ENCODE data around the gene LSM4. TPM values are rescaled to one million over a fixed set of nuclear protein-coding genes. Genes with fewer than 3 reads are reported as not detected.

LSM4 gene
- total and polyA plus RNA-seq, 2 of the 13 experiments (the other 11 are each of a cell fraction or from before 2014, with no cell fraction given) = 65.8 to 166 TPM

GRCh38 chr19:18317961-18318800 lies 4.7 kb downstream of the LSM4 start (continued):
- peak; percentile 97 for TF ChIP-seq RXRB (CRISPR knock-in tag; IDR thresholded peaks at IDR 0.05; ENCODE audit: borderline replicate concordance)
- no peak; the same call in 1 of the 2 replicates for TF ChIP-seq ZNF550 (CRISPR knock-in tag; IDR thresholded peaks at IDR 0.05; ENCODE audit: borderline replicate concordance)
- TF ChIP-seq ZNF782 (CRISPR knock-in tag; IDR thresholded peaks at IDR 0.05; ENCODE audit: borderline replicate concordance) = no peak; the same call in 1 of the 2 replicates
- no peak for TF ChIP-seq FOXO4 (CRISPR knock-in tag; conservative IDR thresholded peaks at IDR 0.05)
- TF ChIP-seq, protein P1, sequence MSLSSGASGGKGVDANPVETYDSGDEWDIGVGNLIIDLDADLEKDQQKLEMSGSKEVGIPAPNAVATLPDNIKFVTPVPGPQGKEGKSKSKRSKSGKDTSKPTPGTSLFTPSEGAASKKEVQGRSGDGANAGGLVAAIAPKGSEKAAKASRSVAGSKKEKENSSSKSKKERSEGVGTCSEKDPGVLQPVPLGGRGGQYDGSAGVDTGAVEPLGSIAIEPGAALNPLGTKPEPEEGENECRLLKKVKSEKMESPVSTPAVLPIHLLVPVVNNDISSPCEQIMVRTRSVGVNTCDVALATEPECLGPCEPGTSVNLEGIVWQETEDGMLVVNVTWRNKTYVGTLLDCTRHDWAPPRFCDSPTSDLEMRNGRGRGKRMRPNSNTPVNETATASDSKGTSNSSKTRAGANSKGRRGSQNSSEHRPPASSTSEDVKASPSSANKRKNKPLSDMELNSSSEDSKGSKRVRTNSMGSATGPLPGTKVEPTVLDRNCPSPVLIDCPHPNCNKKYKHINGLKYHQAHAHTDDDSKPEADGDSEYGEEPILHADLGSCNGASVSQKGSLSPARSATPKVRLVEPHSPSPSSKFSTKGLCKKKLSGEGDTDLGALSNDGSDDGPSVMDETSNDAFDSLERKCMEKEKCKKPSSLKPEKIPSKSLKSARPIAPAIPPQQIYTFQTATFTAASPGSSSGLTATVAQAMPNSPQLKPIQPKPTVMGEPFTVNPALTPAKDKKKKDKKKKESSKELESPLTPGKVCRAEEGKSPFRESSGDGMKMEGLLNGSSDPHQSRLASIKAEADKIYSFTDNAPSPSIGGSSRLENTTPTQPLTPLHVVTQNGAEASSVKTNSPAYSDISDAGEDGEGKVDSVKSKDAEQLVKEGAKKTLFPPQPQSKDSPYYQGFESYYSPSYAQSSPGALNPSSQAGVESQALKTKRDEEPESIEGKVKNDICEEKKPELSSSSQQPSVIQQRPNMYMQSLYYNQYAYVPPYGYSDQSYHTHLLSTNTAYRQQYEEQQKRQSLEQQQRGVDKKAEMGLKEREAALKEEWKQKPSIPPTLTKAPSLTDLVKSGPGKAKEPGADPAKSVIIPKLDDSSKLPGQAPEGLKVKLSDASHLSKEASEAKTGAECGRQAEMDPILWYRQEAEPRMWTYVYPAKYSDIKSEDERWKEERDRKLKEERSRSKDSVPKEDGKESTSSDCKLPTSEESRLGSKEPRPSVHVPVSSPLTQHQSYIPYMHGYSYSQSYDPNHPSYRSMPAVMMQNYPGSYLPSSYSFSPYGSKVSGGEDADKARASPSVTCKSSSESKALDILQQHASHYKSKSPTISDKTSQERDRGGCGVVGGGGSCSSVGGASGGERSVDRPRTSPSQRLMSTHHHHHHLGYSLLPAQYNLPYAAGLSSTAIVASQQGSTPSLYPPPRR (CRISPR knock-in tag; IDR thresholded peaks at IDR 0.05; ENCODE audit: borderline replicate concordance) = no peak; the same call in none of the 2 replicates
- TF ChIP-seq NBN (conservative IDR thresholded peaks at IDR 0.05) = no peak
- TF ChIP-seq MAFG (CRISPR knock-in tag; IDR thresholded peaks at IDR 0.05) = no peak
- no peak for TF ChIP-seq THAP11 (CRISPR knock-in tag; IDR thresholded peaks at IDR 0.05)
- TF ChIP-seq AKAP8 (CRISPR knock-in tag; IDR thresholded peaks at IDR 0.05) = peak; percentile 24; the same call in 1 of the 2 replicates
- TF ChIP-seq DNMT1 (CRISPR knock-in tag; IDR thresholded peaks at IDR 0.05) = no peak; the same call in 1 of the 2 replicates
- no peak for TF ChIP-seq ZMAT5 (CRISPR knock-in tag; IDR thresholded peaks at IDR 0.05; ENCODE audit: borderline replicate concordance, low read depth)
- no peak for TF ChIP-seq GATA4 (IDR thresholded peaks at IDR 0.05; ENCODE audit: borderline replicate concordance, low read depth)
- 0 out of 2 replicates have a peak, but pooled peaks have one; percentile 17 for TF ChIP-seq TARDBP (CRISPR knock-in tag; IDR thresholded peaks at IDR 0.05)
- no peak for TF ChIP-seq WIZ (CRISPR knock-in tag; IDR thresholded peaks at IDR 0.05)
- no peak for TF ChIP-seq ARNTL (CRISPR knock-in tag; IDR thresholded peaks at IDR 0.05)
- no peak for TF ChIP-seq SOX6 (IDR thresholded peaks at IDR 0.05)
- peak; percentile 57 for TF ChIP-seq SOX6 (CRISPR knock-in tag; IDR thresholded peaks at IDR 0.05)
- TF ChIP-seq ZFAT (CRISPR knock-in tag; conservative IDR thresholded peaks at IDR 0.05) = no peak
- TF ChIP-seq BHLHE40 (IDR thresholded peaks at IDR 0.05; ENCODE audit: low read length) = no peak
- no peak; the same call in 1 of the 2 replicates for TF ChIP-seq ZBTB7B (CRISPR knock-in tag; IDR thresholded peaks at IDR 0.05)
- TF ChIP-seq, protein P2, sequence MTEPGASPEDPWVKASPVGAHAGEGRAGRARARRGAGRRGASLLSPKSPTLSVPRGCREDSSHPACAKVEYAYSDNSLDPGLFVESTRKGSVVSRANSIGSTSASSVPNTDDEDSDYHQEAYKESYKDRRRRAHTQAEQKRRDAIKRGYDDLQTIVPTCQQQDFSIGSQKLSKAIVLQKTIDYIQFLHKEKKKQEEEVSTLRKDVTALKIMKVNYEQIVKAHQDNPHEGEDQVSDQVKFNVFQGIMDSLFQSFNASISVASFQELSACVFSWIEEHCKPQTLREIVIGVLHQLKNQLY (CRISPR knock-in tag; IDR thresholded peaks at IDR 0.05) = peak; percentile 54; the same call in 1 of the 2 replicates
- TF ChIP-seq ZBTB38 (CRISPR knock-in tag; IDR thresholded peaks at IDR 0.05) = peak; percentile 58; the same call in 1 of the 2 replicates
